IPS-15b (cell line): ENCODE measurements around the gene STXBP5L.
"Not testable (repeated sequence)": the region's sequence is repeated elsewhere in the genome, so short reads cannot be mapped to it uniquely, and the experiment has no call there.

ENCODE experiments used
- H3K27me3 ChIP-seq: one replicate; pipeline ENCODE4 v1.6.1; 2013; ENCODE audit warnings: low read length; ENCODE audit not compliant: control insufficient read depth, insufficient read depth
- H3K36me3 ChIP-seq: one replicate; pipeline ENCODE4 v1.6.1; 2013; ENCODE audit warnings: low read length; ENCODE audit not compliant: control insufficient read depth, insufficient read depth
- H3K4me1 ChIP-seq: one replicate; pipeline ENCODE4 v1.6.1; 2013; ENCODE audit warnings: mild to moderate bottlenecking, low read length; ENCODE audit not compliant: control insufficient read depth, insufficient read depth
- H3K4me3 ChIP-seq: one replicate; pipeline ENCODE4 v1.5.1; 2013; ENCODE audit warnings: low read depth, low read length
- H3K9ac ChIP-seq: one replicate; pipeline ENCODE4 v1.6.1; 2013; ENCODE audit warnings: low read depth, mild to moderate bottlenecking, low read length
- H3K9me3 ChIP-seq: one replicate; pipeline ENCODE4 v1.6.1; 2013; ENCODE audit warnings: mild to moderate bottlenecking, low read length; ENCODE audit not compliant: control insufficient read depth, insufficient read depth

The STXBP5L gene

DNA sequence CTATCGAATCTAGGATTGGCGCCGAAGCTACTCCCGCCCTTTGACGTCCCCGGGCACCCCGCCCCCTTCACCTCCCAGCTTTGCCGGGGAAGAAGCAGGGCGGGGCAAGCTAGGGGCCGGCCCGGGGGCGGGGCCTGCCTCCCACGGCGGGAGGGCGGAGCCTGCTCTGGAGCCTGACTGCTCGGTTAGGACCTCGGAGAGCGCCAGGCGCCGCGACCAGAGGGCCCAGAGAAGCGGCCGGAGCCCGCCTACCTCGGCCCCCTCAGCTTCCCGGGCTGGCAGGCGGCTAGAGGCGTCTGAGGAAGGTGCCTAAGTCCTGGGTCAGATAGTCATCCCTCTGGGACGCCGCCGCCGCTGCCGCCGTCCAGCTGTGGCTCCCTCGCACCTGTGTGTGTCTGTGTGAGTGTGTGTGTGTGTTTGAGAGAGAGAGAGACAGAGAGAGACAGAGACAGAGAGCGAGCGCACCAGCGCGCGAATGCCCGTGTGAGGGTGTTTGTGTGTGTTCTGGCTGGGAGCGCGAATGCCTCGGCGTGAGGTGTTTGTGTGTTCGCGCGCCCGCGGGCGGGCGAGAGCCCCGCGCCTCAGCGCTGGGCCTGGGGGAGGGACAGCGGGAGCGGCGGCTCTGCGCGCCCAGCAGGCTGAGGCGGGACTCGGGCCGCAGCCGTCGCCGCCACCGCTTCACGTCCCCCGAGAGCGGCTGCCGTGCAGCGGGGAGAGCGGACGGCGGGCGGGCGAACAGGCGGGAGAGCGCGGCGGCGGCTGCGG is at the start of gene STXBP5L:
Gene STXBP5L, plus strand, starts transcription at position 176 of the 765 bp plus-strand sequence. CDS start 1,374 bp downstream, outside the sequence.
- peak within 1 kb of the TSS; percentile 9 for H3K9ac ChIP-seq
- no peaks in the 10 kb centered on the region for H3K9me3 ChIP-seq
- peak within 1 kb of the TSS; percentile 83 for H3K4me3 ChIP-seq
- H3K36me3 ChIP-seq, result no peaks in the 10 kb centered on the region
- peaks cover 2% of the 10 kb centered on the region for H3K27me3 ChIP-seq
- H3K4me1 ChIP-seq, result no peaks in the 10 kb centered on the region

DNA sequence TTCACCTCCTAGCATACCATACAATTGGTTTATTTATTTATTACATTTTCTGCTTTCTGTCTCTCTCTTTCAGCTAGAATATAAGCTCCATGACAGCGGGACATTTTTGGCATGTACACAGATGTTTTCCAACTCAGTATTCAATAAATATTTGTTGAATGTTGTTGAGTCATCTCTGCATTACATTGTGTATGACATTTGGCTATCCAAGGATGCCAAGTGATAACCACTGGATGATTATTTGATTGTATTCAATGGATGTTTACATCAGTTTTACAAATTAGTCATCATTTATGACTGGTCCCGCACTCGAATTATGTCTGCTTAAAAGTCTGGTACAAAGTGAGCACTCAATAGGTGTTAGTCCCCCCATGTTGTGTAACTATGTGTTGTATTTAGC is 49.5 kb upstream of the STXBP5L start:
- Histone ChIP-seq H3K36me3 (no peaks in the 10 kb centered on the region), H3K27me3 (no peaks in the 10 kb centered on the region), H3K9me3 (no peaks in the 10 kb centered on the region), H3K4me3 (no peak overlapping the region), H3K4me1 (peaks cover 6% of the 10 kb centered on the region), H3K9ac (no peak overlapping the region)

DNA sequence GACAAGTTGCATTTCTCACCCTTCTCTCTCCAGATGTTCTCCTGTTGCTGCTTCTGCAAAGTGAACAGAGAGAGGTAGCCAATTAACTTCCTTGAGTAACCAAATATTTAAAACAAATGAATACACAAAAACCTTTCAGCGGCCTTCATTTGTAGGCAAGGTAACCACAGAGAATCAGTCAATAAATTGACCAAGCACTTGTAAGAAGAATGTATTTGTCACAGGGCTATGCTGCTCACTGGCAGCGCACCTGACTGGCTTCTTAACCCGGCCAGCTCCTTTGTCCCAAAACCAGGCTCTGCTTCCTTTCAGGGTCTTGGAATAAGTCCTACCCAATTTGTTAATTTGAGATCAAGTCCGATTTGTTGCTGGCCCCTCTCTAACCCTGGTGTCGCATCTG is 43.5 kb upstream of the STXBP5L start:
- Histone ChIP-seq H3K4me1 (peaks cover 3% of the 10 kb centered on the region), H3K9ac (no peak overlapping the region), H3K4me3 (no peak overlapping the region), H3K27me3 (no peaks in the 10 kb centered on the region), H3K9me3 (no peaks in the 10 kb centered on the region), H3K36me3 (no peaks in the 10 kb centered on the region)

DNA sequence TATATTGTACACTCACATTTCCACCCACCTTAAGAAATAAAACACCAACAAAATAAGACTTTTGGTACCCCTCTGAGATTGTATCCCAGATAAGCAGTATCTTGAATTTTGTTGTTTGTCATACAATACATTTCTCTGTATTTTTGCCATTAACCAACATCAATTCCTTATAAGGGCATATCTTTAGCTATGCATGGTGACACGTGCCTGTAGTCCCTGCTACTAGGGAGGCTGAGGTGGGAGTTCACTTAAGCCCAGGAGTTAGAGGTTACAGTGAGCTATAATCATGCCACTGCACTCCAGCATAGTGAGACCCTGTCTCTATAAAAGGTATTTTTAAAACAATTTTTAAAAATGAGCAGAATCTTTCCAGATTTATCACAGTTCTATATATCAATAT is 32.5 kb upstream of the STXBP5L start:
- no peak overlapping the region for H3K9ac ChIP-seq
- H3K27me3 ChIP-seq, result no peaks in the 10 kb centered on the region
- peaks cover 11% of the 10 kb centered on the region for H3K4me1 ChIP-seq
- no peaks in the 10 kb centered on the region for H3K9me3 ChIP-seq
- no peaks in the 10 kb centered on the region for H3K36me3 ChIP-seq
- no peak overlapping the region for H3K4me3 ChIP-seq

DNA sequence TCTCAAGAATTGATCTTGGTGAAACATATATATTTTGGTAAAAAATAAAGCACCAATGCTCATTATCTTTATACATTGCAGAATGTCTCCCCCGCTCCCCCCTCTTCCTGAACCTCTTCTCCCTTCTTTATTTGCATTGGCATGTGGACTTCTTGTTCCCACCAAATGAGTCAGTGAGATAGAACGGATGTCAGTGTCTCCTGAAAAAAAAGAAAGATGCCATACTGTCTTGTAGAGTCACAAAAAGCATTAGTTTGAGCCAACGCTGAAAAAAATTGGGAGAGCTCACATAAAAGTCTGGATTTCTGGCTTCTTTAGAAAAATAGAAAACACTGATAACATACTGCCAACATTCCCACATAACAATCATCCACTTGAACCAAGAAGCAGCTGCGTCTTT is 32.0 kb upstream of the STXBP5L start:
- H3K36me3 ChIP-seq, result no peaks in the 10 kb centered on the region
- peaks cover 11% of the 10 kb centered on the region for H3K4me1 ChIP-seq
- no peak overlapping the region for H3K9ac ChIP-seq
- no peak overlapping the region for H3K4me3 ChIP-seq
- H3K9me3 ChIP-seq, result no peaks in the 10 kb centered on the region
- no peaks in the 10 kb centered on the region for H3K27me3 ChIP-seq

DNA sequence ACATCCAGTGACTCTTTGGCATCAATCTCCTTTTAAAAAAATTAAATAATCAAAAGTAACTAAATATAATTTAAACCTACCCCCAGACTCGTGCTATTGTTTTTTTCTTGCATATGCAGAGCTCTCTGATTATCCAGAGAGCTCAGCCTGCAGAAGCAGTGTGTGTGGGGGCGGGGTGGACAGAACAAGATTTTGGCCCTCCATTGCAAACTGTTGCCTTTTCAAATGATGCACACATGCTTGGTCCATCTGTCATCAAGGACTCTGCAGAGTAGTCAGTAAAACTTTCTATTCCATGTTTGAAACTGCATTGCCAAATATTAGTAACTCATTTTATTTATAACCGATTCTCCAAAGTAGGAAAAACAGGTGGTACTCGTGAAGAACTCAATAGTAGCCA is 28.6 kb upstream of the STXBP5L start:
- H3K4me1 ChIP-seq, result peaks cover 11% of the 10 kb centered on the region
- no peaks in the 10 kb centered on the region for H3K36me3 ChIP-seq
- H3K4me3 ChIP-seq, result no peak overlapping the region
- H3K9ac ChIP-seq, result no peak overlapping the region
- no peaks in the 10 kb centered on the region for H3K9me3 ChIP-seq
- no peaks in the 10 kb centered on the region for H3K27me3 ChIP-seq

DNA sequence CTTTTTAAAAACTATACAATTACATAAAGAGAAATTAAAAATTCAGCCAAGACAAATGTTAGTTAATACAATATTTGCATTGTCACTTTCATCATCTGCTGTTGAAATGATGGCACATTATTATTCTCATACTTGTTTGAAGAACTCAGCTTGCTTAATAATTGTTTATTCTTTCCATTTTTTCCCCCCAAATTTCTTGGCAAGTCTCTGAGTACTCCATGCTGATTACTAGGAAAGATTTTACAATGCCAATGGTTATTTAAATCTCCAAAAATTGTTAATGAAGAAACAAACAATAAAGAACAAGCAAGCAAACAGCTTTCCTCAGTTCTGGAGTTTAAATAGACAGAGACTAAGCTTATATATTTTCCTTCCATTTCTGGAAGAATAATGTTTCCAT is 15.1 kb upstream of the STXBP5L start:
- Histone ChIP-seq H3K36me3 (no peaks in the 10 kb centered on the region), H3K9me3 (no peaks in the 10 kb centered on the region), H3K4me3 (no peak overlapping the region), H3K27me3 (no peaks in the 10 kb centered on the region), H3K9ac (no peak overlapping the region), H3K4me1 (no peaks in the 10 kb centered on the region)

DNA sequence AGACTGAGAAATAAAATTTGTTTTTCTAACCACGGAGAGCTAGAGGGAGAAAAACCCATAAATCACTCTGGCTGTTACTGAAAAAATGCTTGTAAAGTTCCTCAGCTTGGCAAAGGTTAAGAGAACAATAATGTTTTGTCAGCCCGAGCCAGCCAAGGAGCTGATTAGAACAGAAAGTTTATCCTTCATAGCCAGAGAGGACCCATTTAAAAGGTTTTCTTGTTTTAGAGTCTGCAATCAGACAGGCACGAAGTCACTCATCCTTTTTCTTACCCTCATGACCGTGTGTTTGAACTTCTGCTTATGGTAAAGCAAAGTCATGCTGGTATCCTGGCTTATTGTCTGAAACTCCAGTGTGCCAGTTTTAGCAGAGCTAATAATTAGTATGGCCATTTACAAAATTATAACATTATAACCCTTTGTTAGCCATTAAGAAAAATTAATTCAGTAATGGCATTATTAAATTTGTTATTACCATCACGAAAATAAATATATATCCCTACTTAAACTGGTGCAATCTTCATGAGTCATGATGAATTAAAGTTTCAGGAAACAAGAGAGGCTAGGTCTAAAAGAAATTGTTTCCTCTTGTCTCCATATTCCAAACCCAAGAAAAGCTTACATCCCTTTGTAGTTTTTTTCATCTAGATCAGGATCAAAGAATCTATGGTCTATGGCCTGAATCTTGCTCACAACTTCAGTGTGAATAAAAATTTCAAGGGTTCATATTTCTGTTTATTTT is 13.5 kb upstream of the STXBP5L start:
- no peaks in the 10 kb centered on the region for H3K36me3 ChIP-seq

DNA sequence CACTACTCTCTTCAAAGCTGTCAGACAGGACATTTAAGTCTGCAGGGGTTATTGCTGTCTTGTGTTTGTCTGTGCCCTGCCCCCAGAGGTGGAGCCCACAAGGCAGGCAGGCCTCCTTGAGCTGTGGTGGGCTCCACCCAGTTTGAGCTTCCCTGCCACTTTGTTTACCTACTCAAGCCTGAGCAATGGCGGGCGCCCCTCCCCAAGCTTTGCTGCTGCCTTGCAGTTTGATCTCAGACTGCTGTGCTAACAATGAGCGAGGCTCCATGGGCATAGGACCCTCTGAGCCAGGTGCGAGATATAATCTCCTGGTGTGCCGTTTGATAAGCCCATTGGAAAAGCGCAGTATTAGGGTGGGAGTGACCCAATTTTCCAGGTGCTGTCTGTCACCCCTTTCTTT is 6.3 kb upstream of the STXBP5L start:
- not testable (repeated sequence) for H3K4me1 ChIP-seq, H3K36me3 ChIP-seq, H3K27me3 ChIP-seq, H3K9ac ChIP-seq, H3K9me3 ChIP-seq, H3K4me3 ChIP-seq

More for the DNA sequence above, 13.5 kb upstream of the STXBP5L start:
- H3K9ac ChIP-seq, result no peak overlapping the region
- no peaks in the 10 kb centered on the region for H3K27me3 ChIP-seq
- H3K9me3 ChIP-seq, result no peaks in the 10 kb centered on the region
- H3K4me1 ChIP-seq, result no peaks in the 10 kb centered on the region
- H3K4me3 ChIP-seq, result no peak overlapping the region

DNA sequence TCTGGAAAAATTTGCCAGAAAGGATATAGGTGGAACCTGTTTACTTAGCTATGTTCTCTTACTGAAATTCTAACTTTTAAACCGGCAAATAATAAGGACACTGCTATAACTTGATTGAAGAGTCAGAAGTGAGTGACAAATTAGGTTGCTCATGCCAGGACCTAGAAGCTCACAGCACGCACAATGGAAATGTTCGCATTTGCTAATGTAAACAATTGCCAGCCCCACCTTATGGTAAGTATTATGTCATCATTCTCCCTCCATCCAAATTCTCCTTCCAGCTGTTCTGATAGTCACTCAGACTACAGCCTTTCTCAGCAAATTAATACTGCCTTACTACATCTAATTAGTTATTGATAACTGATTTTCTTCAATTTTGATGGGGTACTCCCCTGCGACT is 4.8 kb upstream of the STXBP5L start:
- no peaks in the 10 kb centered on the region for H3K36me3 ChIP-seq
- H3K27me3 ChIP-seq, result no peaks in the 10 kb centered on the region

DNA sequence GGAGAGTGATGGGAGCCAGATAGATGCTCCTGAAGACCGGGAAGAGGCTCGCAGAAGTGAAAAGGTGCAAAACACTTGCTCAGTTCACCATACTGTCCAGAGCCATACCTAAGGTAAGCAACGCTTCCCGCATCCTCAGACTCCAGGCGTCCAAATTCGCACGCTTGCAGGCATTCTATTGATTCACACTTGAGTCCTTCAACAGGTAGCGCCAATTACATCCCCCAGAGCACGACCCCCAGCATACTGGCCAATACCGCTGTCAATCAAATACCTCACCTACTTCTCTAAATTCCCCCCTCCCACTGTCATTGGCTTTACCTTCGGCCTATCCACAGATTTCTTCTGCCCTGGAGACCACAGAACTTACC is 361 bp upstream of the STXBP5L start:
- no peaks in the 10 kb centered on the region for H3K9me3 ChIP-seq
- H3K4me3 ChIP-seq, result peak overlapping the region; percentile 68
- H3K4me1 ChIP-seq, result no peaks in the 10 kb centered on the region
- no peak overlapping the region for H3K9ac ChIP-seq
- peaks cover 2% of the 10 kb centered on the region for H3K27me3 ChIP-seq
- no peaks in the 10 kb centered on the region for H3K36me3 ChIP-seq

More for the DNA sequence above, 4.8 kb upstream of the STXBP5L start:
- no peaks in the 10 kb centered on the region for H3K4me1 ChIP-seq
- H3K9me3 ChIP-seq, result no peaks in the 10 kb centered on the region
- no peak overlapping the region for H3K9ac ChIP-seq
- no peak overlapping the region for H3K4me3 ChIP-seq
